Neural cell (in vitro differentiated cells): ENCODE measurements around the gene PDE11A.

Experiments
- EP300 ChIP-seq: fragments of 450-650 bp; conservative IDR thresholded peaks from 2 replicates; pipeline ENCODE4 v1.6.1; 2014; ENCODE audit warnings: antibody characterized with exemption, mild to moderate bottlenecking, moderate library complexity; ENCODE audit not compliant: poor library complexity, severe bottlenecking
- EZH2 ChIP-seq: fragments of 200-600, 300-800 bp; shearing (Covaris generic), sonication (generic); IDR thresholded peaks from 2 replicates; pipeline ENCODE4 v1.6.1; 2014; ENCODE audit warnings: antibody characterized with exemption, low read length, borderline replicate concordance, mild to moderate bottlenecking; ENCODE audit not compliant: insufficient read depth, poor library complexity, severe bottlenecking
- RAD21 ChIP-seq: fragments of 450-650 bp; conservative IDR thresholded peaks from 2 replicates; pipeline ENCODE4 v1.6.1; 2014; ENCODE audit warnings: antibody characterized with exemption, mild to moderate bottlenecking, moderate library complexity
- SMC3 ChIP-seq: fragments of 450-650 bp; conservative IDR thresholded peaks from 2 replicates; pipeline ENCODE4 v1.6.1; 2014; ENCODE audit warnings: antibody characterized with exemption, mild to moderate bottlenecking, moderate library complexity; ENCODE audit not compliant: poor library complexity
- TAF1 ChIP-seq: IDR thresholded peaks from 2 replicates; pipeline ENCODE4 v1.6.1; 2012; ENCODE audit warnings: low read depth
- TF ChIP-seq, protein P1 (sequence below): fragments of 450-650 bp; IDR thresholded peaks from 2 replicates; pipeline ENCODE4 v1.5.1; 2014; ENCODE audit warnings: antibody characterized with exemption, mild to moderate bottlenecking, moderate library complexity; ENCODE audit not compliant: poor library complexity, severe bottlenecking
- TF ChIP-seq, protein P2 (sequence below): IDR thresholded peaks from 2 replicates; pipeline ENCODE4 v1.6.1; 2012; ENCODE audit warnings: borderline replicate concordance

- TF ChIP-seq EP300 (no peak), SMC3 (no peak), TAF1 (no peak), EZH2 (no peak), RAD21 (no peak)
- TF ChIP-seq, protein P1, sequence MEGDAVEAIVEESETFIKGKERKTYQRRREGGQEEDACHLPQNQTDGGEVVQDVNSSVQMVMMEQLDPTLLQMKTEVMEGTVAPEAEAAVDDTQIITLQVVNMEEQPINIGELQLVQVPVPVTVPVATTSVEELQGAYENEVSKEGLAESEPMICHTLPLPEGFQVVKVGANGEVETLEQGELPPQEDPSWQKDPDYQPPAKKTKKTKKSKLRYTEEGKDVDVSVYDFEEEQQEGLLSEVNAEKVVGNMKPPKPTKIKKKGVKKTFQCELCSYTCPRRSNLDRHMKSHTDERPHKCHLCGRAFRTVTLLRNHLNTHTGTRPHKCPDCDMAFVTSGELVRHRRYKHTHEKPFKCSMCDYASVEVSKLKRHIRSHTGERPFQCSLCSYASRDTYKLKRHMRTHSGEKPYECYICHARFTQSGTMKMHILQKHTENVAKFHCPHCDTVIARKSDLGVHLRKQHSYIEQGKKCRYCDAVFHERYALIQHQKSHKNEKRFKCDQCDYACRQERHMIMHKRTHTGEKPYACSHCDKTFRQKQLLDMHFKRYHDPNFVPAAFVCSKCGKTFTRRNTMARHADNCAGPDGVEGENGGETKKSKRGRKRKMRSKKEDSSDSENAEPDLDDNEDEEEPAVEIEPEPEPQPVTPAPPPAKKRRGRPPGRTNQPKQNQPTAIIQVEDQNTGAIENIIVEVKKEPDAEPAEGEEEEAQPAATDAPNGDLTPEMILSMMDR, result no peak
- TF ChIP-seq, protein P2, sequence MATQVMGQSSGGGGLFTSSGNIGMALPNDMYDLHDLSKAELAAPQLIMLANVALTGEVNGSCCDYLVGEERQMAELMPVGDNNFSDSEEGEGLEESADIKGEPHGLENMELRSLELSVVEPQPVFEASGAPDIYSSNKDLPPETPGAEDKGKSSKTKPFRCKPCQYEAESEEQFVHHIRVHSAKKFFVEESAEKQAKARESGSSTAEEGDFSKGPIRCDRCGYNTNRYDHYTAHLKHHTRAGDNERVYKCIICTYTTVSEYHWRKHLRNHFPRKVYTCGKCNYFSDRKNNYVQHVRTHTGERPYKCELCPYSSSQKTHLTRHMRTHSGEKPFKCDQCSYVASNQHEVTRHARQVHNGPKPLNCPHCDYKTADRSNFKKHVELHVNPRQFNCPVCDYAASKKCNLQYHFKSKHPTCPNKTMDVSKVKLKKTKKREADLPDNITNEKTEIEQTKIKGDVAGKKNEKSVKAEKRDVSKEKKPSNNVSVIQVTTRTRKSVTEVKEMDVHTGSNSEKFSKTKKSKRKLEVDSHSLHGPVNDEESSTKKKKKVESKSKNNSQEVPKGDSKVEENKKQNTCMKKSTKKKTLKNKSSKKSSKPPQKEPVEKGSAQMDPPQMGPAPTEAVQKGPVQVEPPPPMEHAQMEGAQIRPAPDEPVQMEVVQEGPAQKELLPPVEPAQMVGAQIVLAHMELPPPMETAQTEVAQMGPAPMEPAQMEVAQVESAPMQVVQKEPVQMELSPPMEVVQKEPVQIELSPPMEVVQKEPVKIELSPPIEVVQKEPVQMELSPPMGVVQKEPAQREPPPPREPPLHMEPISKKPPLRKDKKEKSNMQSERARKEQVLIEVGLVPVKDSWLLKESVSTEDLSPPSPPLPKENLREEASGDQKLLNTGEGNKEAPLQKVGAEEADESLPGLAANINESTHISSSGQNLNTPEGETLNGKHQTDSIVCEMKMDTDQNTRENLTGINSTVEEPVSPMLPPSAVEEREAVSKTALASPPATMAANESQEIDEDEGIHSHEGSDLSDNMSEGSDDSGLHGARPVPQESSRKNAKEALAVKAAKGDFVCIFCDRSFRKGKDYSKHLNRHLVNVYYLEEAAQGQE, result no peak
Measured at GRCh38 chr2:177584030-177584692, 488.4 kb downstream of the PDE11A start.
